Neural cell (in vitro differentiated cells): ENCODE data around the gene DNAJB6. TPM values are rescaled to one million over a fixed set of nuclear protein-coding genes. Genes with fewer than 3 reads are reported as not detected.

Experiments used
- H2AFZ ChIP-seq: fragments of 200-600, 300-800 bp; sonication (generic), shearing (Covaris generic); 2 replicates; pipeline ENCODE4 v1.6.0; 2014; ENCODE audit warnings: low read depth, mild to moderate bottlenecking, antibody characterized with exemption, low read length, moderate library complexity
- H3F3A ChIP-seq: fragments of 200-600 bp; shearing (Covaris generic); 2 replicates; pipeline ENCODE4 v1.6.1; 2016; ENCODE audit warnings: mild to moderate bottlenecking, moderate library complexity, mixed read lengths, antibody characterized with exemption, low read length; ENCODE audit not compliant: insufficient read depth, poor library complexity, severe bottlenecking
- H3K27ac ChIP-seq: fragments of 200-600, 300-800 bp; sonication (generic), shearing (Covaris generic); 2 replicates; pipeline ENCODE4 v1.5.1; 2014; ENCODE audit warnings: mild to moderate bottlenecking, low read length, moderate library complexity
- H3K27me3 ChIP-seq: fragments of 300-800, 200-600 bp; sonication (generic), shearing (Covaris generic); 2 replicates; pipeline ENCODE4 v1.6.0; 2014; ENCODE audit warnings: mild to moderate bottlenecking, low read depth, low read length, moderate library complexity; ENCODE audit not compliant: insufficient read depth
- H3K36me3 ChIP-seq: fragments of 300-800, 200-600 bp; sonication (generic), shearing (Covaris generic); 2 replicates; pipeline ENCODE4 v1.5.1; 2014; ENCODE audit warnings: mild to moderate bottlenecking, antibody characterized with exemption, low read length, moderate library complexity; ENCODE audit not compliant: insufficient read depth
- H3K4me2 ChIP-seq: fragments of 300-800, 200-600 bp; sonication (generic), shearing (Covaris generic); 2 replicates; pipeline ENCODE4 v1.6.0; 2014; ENCODE audit warnings: mild to moderate bottlenecking, low read length
- H3K4me3 ChIP-seq: fragments of 300-800, 200-600 bp; sonication (generic), shearing (Covaris generic); 2 replicates; pipeline ENCODE4 v1.5.1; 2014; ENCODE audit warnings: mild to moderate bottlenecking, low read length, moderate library complexity
- H3K79me2 ChIP-seq: fragments of 200-600 bp; shearing (Covaris generic); replicated peaks from 2 replicates; pipeline ENCODE4 v1.6.0; 2014; ENCODE audit warnings: mild to moderate bottlenecking, low read length, moderate library complexity; ENCODE audit not compliant: insufficient read depth
- H3K9ac ChIP-seq: fragments of 300-800, 200-600 bp; sonication (generic), shearing (Covaris generic); 2 replicates; pipeline ENCODE4 v1.6.1; 2016; ENCODE audit warnings: mild to moderate bottlenecking, low read length, mixed read lengths
- H3K9me2 ChIP-seq: fragments of 200-600 bp; shearing (Covaris generic); 2 replicates; pipeline ENCODE4 v1.6.1; 2016; ENCODE audit warnings: mild to moderate bottlenecking, low read length, mixed read lengths; ENCODE audit not compliant: insufficient read depth
- H3K9me3 ChIP-seq: fragments of 200-600, 300-800 bp; sonication (generic), shearing (Covaris generic); 2 replicates; pipeline ENCODE4 v1.6.1; 2016; ENCODE audit warnings: mild to moderate bottlenecking, mixed run types, low read length, moderate library complexity, mixed read lengths
- H4K20me1 ChIP-seq: fragments of 200-600 bp; shearing (Covaris generic); 2 replicates; pipeline ENCODE4 v1.6.1; 2016; ENCODE audit warnings: mild to moderate bottlenecking, mixed run types; ENCODE audit not compliant: insufficient read depth
- EP300 ChIP-seq: fragments of 450-650 bp; conservative IDR thresholded peaks from 2 replicates; pipeline ENCODE4 v1.6.1; 2014; ENCODE audit warnings: antibody characterized with exemption, mild to moderate bottlenecking, moderate library complexity; ENCODE audit not compliant: poor library complexity, severe bottlenecking
- EZH2 ChIP-seq: fragments of 200-600, 300-800 bp; shearing (Covaris generic), sonication (generic); IDR thresholded peaks from 2 replicates; pipeline ENCODE4 v1.6.1; 2014; ENCODE audit warnings: antibody characterized with exemption, low read length, borderline replicate concordance, mild to moderate bottlenecking; ENCODE audit not compliant: insufficient read depth, poor library complexity, severe bottlenecking
- MXI1 ChIP-seq: fragments of 450-650 bp; conservative IDR thresholded peaks from 2 replicates; pipeline ENCODE4 v1.6.1; 2014; ENCODE audit warnings: antibody characterized with exemption, mild to moderate bottlenecking; ENCODE audit not compliant: poor library complexity, severe bottlenecking
- POLR2AphosphoS5 ChIP-seq: IDR thresholded peaks from 2 replicates; pipeline ENCODE4 v1.6.1; 2012
- RAD21 ChIP-seq: fragments of 450-650 bp; conservative IDR thresholded peaks from 2 replicates; pipeline ENCODE4 v1.6.1; 2014; ENCODE audit warnings: antibody characterized with exemption, mild to moderate bottlenecking, moderate library complexity
- SMC3 ChIP-seq: fragments of 450-650 bp; conservative IDR thresholded peaks from 2 replicates; pipeline ENCODE4 v1.6.1; 2014; ENCODE audit warnings: antibody characterized with exemption, mild to moderate bottlenecking, moderate library complexity; ENCODE audit not compliant: poor library complexity
- TAF1 ChIP-seq: IDR thresholded peaks from 2 replicates; pipeline ENCODE4 v1.6.1; 2012; ENCODE audit warnings: low read depth
- polyA plus RNA-seq: library from polyadenylated mRNA; depleted of rRNA; stranded (reverse); fragments of >200 nt; gene quantifications from 2 replicates; pipeline ENCODE4 v1.2.3, GENCODE V29; 2014
- TF ChIP-seq, protein P1 (sequence below): fragments of 450-650 bp; IDR thresholded peaks from 2 replicates; pipeline ENCODE4 v1.5.1; 2014; ENCODE audit warnings: antibody characterized with exemption, mild to moderate bottlenecking, moderate library complexity; ENCODE audit not compliant: poor library complexity, severe bottlenecking
- TF ChIP-seq, protein P2 (sequence below): IDR thresholded peaks from 2 replicates; pipeline ENCODE4 v1.6.1; 2012; ENCODE audit warnings: borderline replicate concordance

Gene DNAJB6
- polyA plus RNA-seq, 1 donor from 2014 or later = 427 TPM

DNA sequence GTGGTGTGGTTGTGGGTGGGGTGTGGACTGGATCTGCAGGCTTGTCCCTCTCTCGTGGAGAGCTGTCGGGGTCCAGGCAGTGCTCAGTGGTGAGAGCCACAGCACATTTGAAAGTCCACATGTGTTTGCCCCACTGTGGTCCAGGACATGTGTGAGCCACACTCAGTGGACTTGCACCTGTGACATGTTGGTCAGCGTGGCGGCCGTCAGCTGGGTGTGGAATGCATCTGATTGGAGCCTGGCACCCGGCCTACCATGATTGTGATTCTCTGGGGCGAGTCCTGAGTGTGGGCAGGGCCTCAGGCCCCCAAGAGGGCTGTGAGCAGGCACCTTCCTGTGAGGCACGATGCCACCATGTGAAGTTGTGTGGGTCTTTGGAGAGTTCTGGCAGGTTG, 77.9 kb downstream of the DNAJB6 start:
- Histone ChIP-seq H2AFZ (no peak overlapping the region), H3K27ac (no peak overlapping the region), H3F3A (no peaks in the 10 kb centered on the region), H3K4me2 (no peak overlapping the region), H3K9me2 (no peaks in the 10 kb centered on the region), H3K4me3 (no peak overlapping the region), H4K20me1 (no peaks in the 10 kb centered on the region), H3K27me3 (no peaks in the 10 kb centered on the region), H3K9me3 (no peaks in the 10 kb centered on the region), H3K79me2 (no peaks in the 10 kb centered on the region), H3K9ac (no peak overlapping the region), H3K36me3 (no peaks in the 10 kb centered on the region)
- TF ChIP-seq TAF1 (no peak), RAD21 (no peak), MXI1 (no peak), EP300 (no peak), EZH2 (no peak), POLR2AphosphoS5 (no peak), SMC3 (no peak)
- TF ChIP-seq, protein P1, sequence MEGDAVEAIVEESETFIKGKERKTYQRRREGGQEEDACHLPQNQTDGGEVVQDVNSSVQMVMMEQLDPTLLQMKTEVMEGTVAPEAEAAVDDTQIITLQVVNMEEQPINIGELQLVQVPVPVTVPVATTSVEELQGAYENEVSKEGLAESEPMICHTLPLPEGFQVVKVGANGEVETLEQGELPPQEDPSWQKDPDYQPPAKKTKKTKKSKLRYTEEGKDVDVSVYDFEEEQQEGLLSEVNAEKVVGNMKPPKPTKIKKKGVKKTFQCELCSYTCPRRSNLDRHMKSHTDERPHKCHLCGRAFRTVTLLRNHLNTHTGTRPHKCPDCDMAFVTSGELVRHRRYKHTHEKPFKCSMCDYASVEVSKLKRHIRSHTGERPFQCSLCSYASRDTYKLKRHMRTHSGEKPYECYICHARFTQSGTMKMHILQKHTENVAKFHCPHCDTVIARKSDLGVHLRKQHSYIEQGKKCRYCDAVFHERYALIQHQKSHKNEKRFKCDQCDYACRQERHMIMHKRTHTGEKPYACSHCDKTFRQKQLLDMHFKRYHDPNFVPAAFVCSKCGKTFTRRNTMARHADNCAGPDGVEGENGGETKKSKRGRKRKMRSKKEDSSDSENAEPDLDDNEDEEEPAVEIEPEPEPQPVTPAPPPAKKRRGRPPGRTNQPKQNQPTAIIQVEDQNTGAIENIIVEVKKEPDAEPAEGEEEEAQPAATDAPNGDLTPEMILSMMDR = no peak
- TF ChIP-seq, protein P2, sequence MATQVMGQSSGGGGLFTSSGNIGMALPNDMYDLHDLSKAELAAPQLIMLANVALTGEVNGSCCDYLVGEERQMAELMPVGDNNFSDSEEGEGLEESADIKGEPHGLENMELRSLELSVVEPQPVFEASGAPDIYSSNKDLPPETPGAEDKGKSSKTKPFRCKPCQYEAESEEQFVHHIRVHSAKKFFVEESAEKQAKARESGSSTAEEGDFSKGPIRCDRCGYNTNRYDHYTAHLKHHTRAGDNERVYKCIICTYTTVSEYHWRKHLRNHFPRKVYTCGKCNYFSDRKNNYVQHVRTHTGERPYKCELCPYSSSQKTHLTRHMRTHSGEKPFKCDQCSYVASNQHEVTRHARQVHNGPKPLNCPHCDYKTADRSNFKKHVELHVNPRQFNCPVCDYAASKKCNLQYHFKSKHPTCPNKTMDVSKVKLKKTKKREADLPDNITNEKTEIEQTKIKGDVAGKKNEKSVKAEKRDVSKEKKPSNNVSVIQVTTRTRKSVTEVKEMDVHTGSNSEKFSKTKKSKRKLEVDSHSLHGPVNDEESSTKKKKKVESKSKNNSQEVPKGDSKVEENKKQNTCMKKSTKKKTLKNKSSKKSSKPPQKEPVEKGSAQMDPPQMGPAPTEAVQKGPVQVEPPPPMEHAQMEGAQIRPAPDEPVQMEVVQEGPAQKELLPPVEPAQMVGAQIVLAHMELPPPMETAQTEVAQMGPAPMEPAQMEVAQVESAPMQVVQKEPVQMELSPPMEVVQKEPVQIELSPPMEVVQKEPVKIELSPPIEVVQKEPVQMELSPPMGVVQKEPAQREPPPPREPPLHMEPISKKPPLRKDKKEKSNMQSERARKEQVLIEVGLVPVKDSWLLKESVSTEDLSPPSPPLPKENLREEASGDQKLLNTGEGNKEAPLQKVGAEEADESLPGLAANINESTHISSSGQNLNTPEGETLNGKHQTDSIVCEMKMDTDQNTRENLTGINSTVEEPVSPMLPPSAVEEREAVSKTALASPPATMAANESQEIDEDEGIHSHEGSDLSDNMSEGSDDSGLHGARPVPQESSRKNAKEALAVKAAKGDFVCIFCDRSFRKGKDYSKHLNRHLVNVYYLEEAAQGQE = no peak

DNA sequence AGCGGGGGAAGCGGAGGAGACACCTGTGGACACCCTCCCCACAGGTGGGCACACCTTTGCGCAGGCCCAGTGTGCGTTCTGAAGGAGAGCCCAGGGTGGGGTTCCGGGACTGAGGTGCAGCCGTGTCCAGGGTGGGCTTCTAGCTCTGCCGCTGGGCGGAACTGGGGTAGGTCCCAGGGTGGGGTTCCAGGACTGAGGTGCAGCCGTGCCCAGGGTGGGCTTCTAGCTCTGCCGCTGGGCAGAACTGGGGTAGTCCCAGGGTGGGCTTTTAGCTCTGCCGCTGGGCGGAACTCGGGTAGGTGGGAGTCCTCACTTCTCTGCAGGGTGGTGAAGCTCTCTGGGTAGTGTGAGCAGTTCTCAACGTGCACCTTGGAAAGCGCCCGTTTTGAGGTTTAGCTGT, 78.7 kb downstream of the DNAJB6 start:
- Histone ChIP-seq H2AFZ (no peak overlapping the region), H4K20me1 (no peaks in the 10 kb centered on the region)

More for the DNA sequence above, 78.7 kb downstream of the DNAJB6 start:
- H3K9me2 ChIP-seq = no peaks in the 10 kb centered on the region
- no peak for TF ChIP-seq EZH2
- TF ChIP-seq TAF1 = no peak
- TF ChIP-seq MXI1 = no peak
- TF ChIP-seq, protein P2 = no peak
- no peak for TF ChIP-seq SMC3
- no peak for TF ChIP-seq POLR2AphosphoS5
- TF ChIP-seq RAD21 = no peak
- no peak for TF ChIP-seq EP300
- TF ChIP-seq, protein P1 = no peak
- H3K4me2 ChIP-seq = no peak overlapping the region
- no peaks in the 10 kb centered on the region for H3K9me3 ChIP-seq
- no peaks in the 10 kb centered on the region for H3K36me3 ChIP-seq
- H3F3A ChIP-seq = no peaks in the 10 kb centered on the region
- H3K9ac ChIP-seq = no peak overlapping the region
- no peaks in the 10 kb centered on the region for H3K27me3 ChIP-seq
- no peak overlapping the region for H3K4me3 ChIP-seq
- no peak overlapping the region for H3K27ac ChIP-seq
- no peaks in the 10 kb centered on the region for H3K79me2 ChIP-seq
